GM12878 (cell line): ENCODE measurements around the gene CLASP1. TPM values are rescaled to one million over a fixed set of nuclear protein-coding genes. Genes with fewer than 3 reads are reported as not detected.

Experiments used
- ATAC-seq: fragments of 200-7000 bp; cut with Tn5 transposase; 3 replicates; pipeline ENCODE4 v1.9.1; 2020; ENCODE audit warnings: mild to moderate bottlenecking, moderate library complexity
- BruUV-seq: library from RNA; stranded (reverse); fragments of 400-500 nt; replicated peaks from 2 replicates; lab custom pipeline; 2021; lab: Mats Ljungman, UMichigan
- CTCF ChIA-PET: fragments of 300-600 bp; sonication (Branson Sonifier 250); formaldehyde crosslinking; extraction: SDS; loops from one replicate; lab custom pipeline; 2021; ENCODE audit warnings: inconsistent platforms; lab: Yijun Ruan, JAX
- POLR2A ChIA-PET: fragments of 350-600 bp; formaldehyde crosslinking; extraction: SDS; loops from one replicate; lab custom pipeline; 2021; ENCODE audit warnings: inconsistent platforms; lab: Charles Lee
- RAD21 ChIA-PET: fragments of 300-600 bp; sonication (Branson Sonifier 250); formaldehyde crosslinking; loops from one replicate; lab custom pipeline; 2023; ENCODE audit warnings: antibody characterized with exemption; ENCODE audit not compliant: unreplicated experiment; lab: Charles Lee
- SMC1A ChIA-PET: fragments of 300-600 bp; sonication (Branson Sonifier 250); formaldehyde crosslinking; loops from one replicate; lab custom pipeline; 2023; ENCODE audit not compliant: unreplicated experiment, uncharacterized antibody; lab: Charles Lee
- DNase-seq: peaks from one replicate; pipeline ENCODE4 v3.0.0-alpha.2; 2011; ENCODE audit warnings: low read depth, low spot score
- FAIRE-seq: peaks from 3 replicates; lab custom pipeline; 2011; peaks lifted over from hg19 to GRCh38; lab: Jason Lieb, UNC
- H2AFZ ChIP-seq: 2 replicates; pipeline ENCODE4 v1.6.0; 2011; ENCODE audit warnings: low read depth, low read length, control low read depth; ENCODE audit not compliant: control insufficient read depth
- H3K27ac ChIP-seq: 2 replicates; pipeline ENCODE4 v1.5.1; 2011; ENCODE audit warnings: control low read depth; ENCODE audit not compliant: control insufficient read depth, insufficient read depth
- H3K27me3 ChIP-seq, 2 experiments: replicated peaks in 1 of 2; 2 replicates each; pipeline versions ENCODE4 v1.6.0 to v1.6.1; 2011; ENCODE audit warnings: low read length in 1 of 2; ENCODE audit not compliant: control insufficient read depth in 2 of 2, insufficient read depth in 2 of 2
- H3K36me3 ChIP-seq, 2 experiments: 2 replicates each; pipeline ENCODE4 v1.5.1; 2011; ENCODE audit warnings: low read length in 1 of 2; ENCODE audit not compliant: control insufficient read depth in 2 of 2, insufficient read depth in 2 of 2
- H3K4me1 ChIP-seq: 2 replicates; pipeline ENCODE4 v1.6.1; 2011; ENCODE audit warnings: mild to moderate bottlenecking, low read length, moderate library complexity, mixed read lengths; ENCODE audit not compliant: control insufficient read depth, insufficient read depth
- H3K4me2 ChIP-seq: 2 replicates; pipeline ENCODE4 v1.6.0; 2011; ENCODE audit warnings: control low read depth; ENCODE audit not compliant: control insufficient read depth, insufficient read depth
- H3K4me3 ChIP-seq: fragments of 200-600 bp; sonication (generic); 2 replicates; pipeline ENCODE4 v1.5.1; 2016
- H3K79me2 ChIP-seq: 2 replicates; pipeline ENCODE4 v1.6.0; 2011; ENCODE audit warnings: low read length; ENCODE audit not compliant: control insufficient read depth, insufficient read depth
- H3K9ac ChIP-seq: 2 replicates; pipeline ENCODE4 v1.8.0; 2011; ENCODE audit warnings: low read length, control low read depth, mixed read lengths; ENCODE audit not compliant: control insufficient read depth, insufficient read depth
- H3K9me3 ChIP-seq: replicated peaks from 3 replicates; pipeline ENCODE4 v1.5.1; 2011; ENCODE audit warnings: mild to moderate bottlenecking, low read length; ENCODE audit not compliant: control insufficient read depth, insufficient read depth
- H4K20me1 ChIP-seq: 2 replicates; pipeline ENCODE4 v1.6.0; 2011; ENCODE audit not compliant: control insufficient read depth, insufficient read depth
- CEBPB ChIP-seq, 2 experiments: fragments of 150-350 bp in 1 of 2; IDR thresholded peaks; 2 replicates each; pipeline ENCODE4 v1.6.1; 2012 to 2014; ENCODE audit warnings: low read depth in 2 of 2, low read length in 2 of 2, borderline replicate concordance in 1 of 2, inconsistent platforms in 1 of 2
- HCFC1 ChIP-seq: fragments of 150-350 bp; IDR thresholded peaks from 2 replicates; pipeline ENCODE4 v1.6.1; 2014; ENCODE audit warnings: low read length
- KLF5 ChIP-seq: fragments of 450-650 bp; IDR thresholded peaks from 2 replicates; pipeline ENCODE4 v1.6.1; 2014; ENCODE audit warnings: mild to moderate bottlenecking; ENCODE audit not compliant: partially characterized antibody
- LARP7 ChIP-seq: fragments of 450-650 bp; IDR thresholded peaks from 2 replicates; pipeline ENCODE4 v1.6.1; 2017; ENCODE audit warnings: mild to moderate bottlenecking
- NFIC ChIP-seq: IDR thresholded peaks from 2 replicates; pipeline ENCODE4 v1.6.1; 2012; ENCODE audit warnings: low read depth, mild to moderate bottlenecking, inconsistent platforms, low read length, moderate library complexity
- POLR2AphosphoS2 ChIP-seq: IDR thresholded peaks from 2 replicates; pipeline ENCODE4 v1.6.1; 2011; ENCODE audit warnings: low read depth, mild to moderate bottlenecking, low read length, improper control_type of control experiment, moderate library complexity
- WGBS: methylation state at CpG from one replicate; pipeline ENCODE4 v1.1.6; 2016; ENCODE audit warnings: low lambda C conversion rate; ENCODE audit not compliant: insufficient replicate concordance, insufficient coverage; ENCODE audit errors: missing lambda C conversion rate; 5-methylcytosine and 5-hydroxymethylcytosine counted together
- in situ Hi-C: fragments of 300-500 bp; cut with MboI; formaldehyde crosslinking; loops from 9 replicates; pipeline ENCODE4 v1.14.3; 2018; ENCODE audit warnings: mixed read lengths
- intact Hi-C: fragments of 100-400 bp; cut with micrococcal nuclease; formaldehyde crosslinking; loops from one replicate; pipeline ENCODE4 v1.14.2; 2022; ENCODE audit not compliant: unreplicated experiment
- polyA plus RNA-seq, 11 experiments: library from polyadenylated mRNA; depleted of rRNA in 4 of 11; unstranded in 6 of 11; stranded (reverse) in 5 of 11; fragments of >200 nt; fragmentation: Nextera tagmentation in 4 of 11; fragmentation: Illumina TruSeq in 1 of 11; extraction: Ambion mirVana in 4 of 11; extraction: Trizol in 1 of 11; gene quantifications; 1 replicate in 1 of 11; 2 replicates in 10 of 11; pipeline versions ENCODE4 v1.2.1 to v1.2.3, GENCODE V29; 2011 to 2016; ENCODE audit warnings: inconsistent platforms in 2 of 11, missing spikeins in 2 of 11, low read depth in 1 of 11
- total RNA-seq, 4 experiments: library from RNA; depleted of rRNA in 3 of 4; stranded (reverse); fragments of >200 nt in 3 of 4; fragmentation: Illumina TruSeq in 1 of 4; extraction: Trizol in 1 of 4; gene quantifications; 2 replicates each; pipeline versions ENCODE4 v1.2.1 to v1.2.3, GENCODE V29; 2013 to 2021
- TF ChIP-seq, protein P1 (sequence below): fragments of 150-350 bp; IDR thresholded peaks from 2 replicates; pipeline ENCODE4 v1.6.1; 2016; ENCODE audit warnings: low read depth, low read length
- TF ChIP-seq, protein P2 (sequence below): IDR thresholded peaks from 2 replicates; pipeline ENCODE4 v1.6.1; 2012; ENCODE audit warnings: low read depth, low read length, improper control_type of control experiment
- TF ChIP-seq, protein P3 (sequence below), 3 experiments: IDR thresholded peaks in 2 of 3; conservative IDR thresholded peaks in 1 of 3; 2 replicates each; pipeline ENCODE4 v1.5.1; 2011; ENCODE audit warnings: low read depth in 3 of 3, low read length in 3 of 3, mild to moderate bottlenecking in 3 of 3, control low read depth in 2 of 3, moderate library complexity in 2 of 3, inconsistent platforms in 1 of 3, mixed read lengths in 1 of 3; ENCODE audit not compliant: control insufficient read depth in 2 of 3, insufficient read depth in 1 of 3; ENCODE audit errors: extremely low read depth in 1 of 3

CLASP1 gene
- total and polyA plus RNA-seq, 10 of the 15 experiments (the other 5 are each of a cell fraction or from before 2014, with no cell fraction given) = 1.4 to 62.4 (median 32.9) TPM

DNA sequence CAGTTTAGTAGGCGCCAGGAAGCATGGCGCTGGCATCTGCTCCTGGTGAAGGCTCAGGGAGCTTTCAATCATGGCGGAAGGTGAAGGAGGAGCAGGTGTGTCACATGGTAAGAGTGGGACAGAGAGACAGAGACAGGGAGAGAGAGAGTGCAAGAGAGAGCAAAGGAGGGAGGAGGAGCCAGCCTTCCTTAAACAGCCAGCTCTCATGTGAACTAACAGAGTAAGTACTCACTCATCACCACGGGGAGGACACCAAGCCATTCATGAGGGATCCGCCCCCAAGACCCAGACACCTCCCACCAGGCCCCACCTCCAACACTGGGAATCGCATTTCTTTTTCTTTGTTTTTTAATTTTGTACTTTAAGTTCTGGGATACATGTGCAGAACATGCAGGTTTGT lies 40.8 kb upstream of the CLASP1 start:
- Histone ChIP-seq H3K4me1 (no peaks in the 10 kb centered on the region), H3K4me2 (no peak overlapping the region), H4K20me1 (no peaks in the 10 kb centered on the region), H3K27me3 (no peaks in the 10 kb centered on the region), H2AFZ (no peak overlapping the region), H3K79me2 (no peaks in the 10 kb centered on the region), H3K36me3 (no peaks in the 10 kb centered on the region), H3K27ac (no peak overlapping the region), H3K4me3 (no peak overlapping the region), H3K9ac (no peak overlapping the region), H3K9me3 (no peaks in the 10 kb centered on the region; the same call in 2 of the 3 replicates)
- FAIRE-seq (no peak), ATAC-seq (no peak), DNase-seq (no peak)
- TF ChIP-seq POLR2AphosphoS2 (no peak), CEBPB (IDR thresholded peaks at IDR 0.05; ENCODE audit: borderline replicate concordance in 1 of 2, low read depth in 2 of 2, low read length in 2 of 2) (no peak), HCFC1 (no peak), KLF5 (no peak), NFIC (no peak), LARP7 (no peak)
- TF ChIP-seq, protein P1, sequence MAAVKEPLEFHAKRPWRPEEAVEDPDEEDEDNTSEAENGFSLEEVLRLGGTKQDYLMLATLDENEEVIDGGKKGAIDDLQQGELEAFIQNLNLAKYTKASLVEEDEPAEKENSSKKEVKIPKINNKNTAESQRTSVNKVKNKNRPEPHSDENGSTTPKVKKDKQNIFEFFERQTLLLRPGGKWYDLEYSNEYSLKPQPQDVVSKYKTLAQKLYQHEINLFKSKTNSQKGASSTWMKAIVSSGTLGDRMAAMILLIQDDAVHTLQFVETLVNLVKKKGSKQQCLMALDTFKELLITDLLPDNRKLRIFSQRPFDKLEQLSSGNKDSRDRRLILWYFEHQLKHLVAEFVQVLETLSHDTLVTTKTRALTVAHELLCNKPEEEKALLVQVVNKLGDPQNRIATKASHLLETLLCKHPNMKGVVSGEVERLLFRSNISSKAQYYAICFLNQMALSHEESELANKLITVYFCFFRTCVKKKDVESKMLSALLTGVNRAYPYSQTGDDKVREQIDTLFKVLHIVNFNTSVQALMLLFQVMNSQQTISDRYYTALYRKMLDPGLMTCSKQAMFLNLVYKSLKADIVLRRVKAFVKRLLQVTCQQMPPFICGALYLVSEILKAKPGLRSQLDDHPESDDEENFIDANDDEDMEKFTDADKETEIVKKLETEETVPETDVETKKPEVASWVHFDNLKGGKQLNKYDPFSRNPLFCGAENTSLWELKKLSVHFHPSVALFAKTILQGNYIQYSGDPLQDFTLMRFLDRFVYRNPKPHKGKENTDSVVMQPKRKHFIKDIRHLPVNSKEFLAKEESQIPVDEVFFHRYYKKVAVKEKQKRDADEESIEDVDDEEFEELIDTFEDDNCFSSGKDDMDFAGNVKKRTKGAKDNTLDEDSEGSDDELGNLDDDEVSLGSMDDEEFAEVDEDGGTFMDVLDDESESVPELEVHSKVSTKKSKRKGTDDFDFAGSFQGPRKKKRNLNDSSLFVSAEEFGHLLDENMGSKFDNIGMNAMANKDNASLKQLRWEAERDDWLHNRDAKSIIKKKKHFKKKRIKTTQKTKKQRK = no peak
- TF ChIP-seq, protein P2, sequence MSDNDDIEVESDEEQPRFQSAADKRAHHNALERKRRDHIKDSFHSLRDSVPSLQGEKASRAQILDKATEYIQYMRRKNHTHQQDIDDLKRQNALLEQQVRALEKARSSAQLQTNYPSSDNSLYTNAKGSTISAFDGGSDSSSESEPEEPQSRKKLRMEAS = no peak
- TF ChIP-seq, protein P3, sequence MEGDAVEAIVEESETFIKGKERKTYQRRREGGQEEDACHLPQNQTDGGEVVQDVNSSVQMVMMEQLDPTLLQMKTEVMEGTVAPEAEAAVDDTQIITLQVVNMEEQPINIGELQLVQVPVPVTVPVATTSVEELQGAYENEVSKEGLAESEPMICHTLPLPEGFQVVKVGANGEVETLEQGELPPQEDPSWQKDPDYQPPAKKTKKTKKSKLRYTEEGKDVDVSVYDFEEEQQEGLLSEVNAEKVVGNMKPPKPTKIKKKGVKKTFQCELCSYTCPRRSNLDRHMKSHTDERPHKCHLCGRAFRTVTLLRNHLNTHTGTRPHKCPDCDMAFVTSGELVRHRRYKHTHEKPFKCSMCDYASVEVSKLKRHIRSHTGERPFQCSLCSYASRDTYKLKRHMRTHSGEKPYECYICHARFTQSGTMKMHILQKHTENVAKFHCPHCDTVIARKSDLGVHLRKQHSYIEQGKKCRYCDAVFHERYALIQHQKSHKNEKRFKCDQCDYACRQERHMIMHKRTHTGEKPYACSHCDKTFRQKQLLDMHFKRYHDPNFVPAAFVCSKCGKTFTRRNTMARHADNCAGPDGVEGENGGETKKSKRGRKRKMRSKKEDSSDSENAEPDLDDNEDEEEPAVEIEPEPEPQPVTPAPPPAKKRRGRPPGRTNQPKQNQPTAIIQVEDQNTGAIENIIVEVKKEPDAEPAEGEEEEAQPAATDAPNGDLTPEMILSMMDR (IDR thresholded peaks at IDR 0.05 in 2 of 3, conservative IDR thresholded peaks at IDR 0.05 in 1 of 3; ENCODE audit: control insufficient read depth in 2 of 3, extremely low read depth in 1 of 3, insufficient read depth in 1 of 3, low read depth in 3 of 3, low read length in 3 of 3) = no peak
- ChIA-PET POLR2A (interaction anchor here (0.7 to 1.0 kb wide), 2 partner anchors 12 to 24 kb away, joined by 3 to 4 read pairs; no protein-coding TSS in a partner anchor), CTCF (interaction anchor here (0.6 to 0.8 kb wide), 2 partner anchors 29 to 164 kb away, joined by 3 to 4 read pairs; no protein-coding TSS in a partner anchor), RAD21 (no interaction called here), SMC1A (no interaction called here)
- no TSS peak for BruUV-seq
- 54% methylated on average over 6 of the region's 6 CpGs for WGBS
- intact Hi-C loops (no loop called here), in situ Hi-C loops (no loop called here)
